IMR-90 (cell line): Measurements from ENCODE around the gene TBC1D16. TPM values are rescaled to one million over a fixed set of nuclear protein-coding genes. Genes with fewer than 3 reads are reported as not detected.

ENCODE experiments used
- ATAC-seq: fragments of 200-7000 bp; cut with Tn5 transposase; 2 replicates; pipeline ENCODE4 v1.9.1; 2020; ENCODE audit warnings: low read depth, mild to moderate bottlenecking, moderate library complexity
- BruUV-seq: library from RNA; stranded (reverse); fragments of 400-500 nt; replicated peaks from 2 replicates; lab custom pipeline; 2021; lab: Mats Ljungman, UMichigan
- CTCF ChIA-PET: fragments of 300-600 bp; formaldehyde crosslinking; extraction: SDS; loops from one replicate; lab custom pipeline; 2021; ENCODE audit warnings: antibody characterized with exemption; lab: Yijun Ruan, JAX
- POLR2A ChIA-PET: fragments of 300-600 bp; sonication (Branson Sonifier 250); formaldehyde crosslinking; loops from one replicate; lab custom pipeline; 2022; ENCODE audit warnings: antibody characterized with exemption; ENCODE audit not compliant: unreplicated experiment; lab: Charles Lee
- DNase-seq: peaks from one replicate; pipeline ENCODE4 v3.0.0; 2013
- H2AFZ ChIP-seq: replicated peaks from 2 replicates; pipeline ENCODE3; 2013; ENCODE audit warnings: low read length, mild to moderate bottlenecking; ENCODE audit not compliant: poor library complexity
- H2AK5ac ChIP-seq: 2 replicates; pipeline ENCODE4 v1.6.1; 2013; ENCODE audit warnings: low read depth, low read length, inconsistent platforms
- H2AK9ac ChIP-seq: replicated peaks from 2 replicates; pipeline ENCODE3; 2013; ENCODE audit warnings: mild to moderate bottlenecking, low read depth, low read length, moderate library complexity; ENCODE audit not compliant: poor library complexity
- H2BK120ac ChIP-seq: 2 replicates; pipeline ENCODE4 v1.6.1; 2013; ENCODE audit warnings: low read depth, low read length, inconsistent platforms
- H2BK15ac ChIP-seq: 3 replicates; pipeline ENCODE4 v1.6.1; 2013; ENCODE audit warnings: low read depth, low read length, inconsistent platforms
- H2BK20ac ChIP-seq: 2 replicates; pipeline ENCODE4 v1.6.1; 2013; ENCODE audit warnings: low read depth, mild to moderate bottlenecking, inconsistent platforms, low read length, moderate library complexity
- H2BK5ac ChIP-seq: 2 replicates; pipeline ENCODE4 v1.6.1; 2013; ENCODE audit warnings: mild to moderate bottlenecking, low read depth, low read length, inconsistent platforms; ENCODE audit not compliant: poor library complexity, severe bottlenecking
- H3K14ac ChIP-seq: replicated peaks from 2 replicates; pipeline ENCODE4 v1.6.1; 2013; ENCODE audit warnings: low read depth, low read length, inconsistent platforms
- H3K18ac ChIP-seq: 2 replicates; pipeline ENCODE4 v1.6.1; 2013; ENCODE audit warnings: low read depth, low read length, control low read depth
- H3K23ac ChIP-seq: 2 replicates; pipeline ENCODE4 v1.6.1; 2013; ENCODE audit warnings: low read depth, low read length, inconsistent platforms
- H3K27ac ChIP-seq: 2 replicates; pipeline ENCODE4 v1.5.1; 2013; ENCODE audit warnings: mild to moderate bottlenecking, control low read depth, low read length; ENCODE audit not compliant: insufficient read depth
- H3K27me3 ChIP-seq: 2 replicates; pipeline ENCODE4 v1.6.1; 2013; ENCODE audit warnings: low read length; ENCODE audit not compliant: control insufficient read depth, insufficient read depth
- H3K36me3 ChIP-seq: 2 replicates; pipeline ENCODE4 v1.6.1; 2013; ENCODE audit warnings: low read length, mixed read lengths; ENCODE audit not compliant: control insufficient read depth, insufficient read depth
- H3K4ac ChIP-seq: 2 replicates; pipeline ENCODE4 v1.6.1; 2013; ENCODE audit warnings: low read depth, low read length, inconsistent platforms
- H3K4me1 ChIP-seq: 2 replicates; pipeline ENCODE4 v1.6.1; 2013; ENCODE audit warnings: low read length, mixed read lengths; ENCODE audit not compliant: control insufficient read depth, insufficient read depth
- H3K4me2 ChIP-seq: 2 replicates; pipeline ENCODE4 v1.6.1; 2013; ENCODE audit warnings: low read depth, mild to moderate bottlenecking, control low read depth, low read length, moderate library complexity
- H3K4me3 ChIP-seq: 2 replicates; pipeline ENCODE4 v1.5.1; 2013; ENCODE audit warnings: low read depth, mild to moderate bottlenecking, control low read depth, low read length, moderate library complexity; ENCODE audit not compliant: insufficient read depth
- H3K56ac ChIP-seq: 2 replicates; pipeline ENCODE4 v1.6.1; 2013; ENCODE audit warnings: low read length, inconsistent platforms; ENCODE audit not compliant: insufficient read depth; ENCODE audit errors: extremely low read depth
- H3K79me1 ChIP-seq, 2 experiments: 2 replicates each; pipeline ENCODE4 v1.6.1; 2013; ENCODE audit warnings: low read length in 2 of 2, inconsistent platforms in 1 of 2, low read depth in 1 of 2
- H3K9ac ChIP-seq: 2 replicates; pipeline ENCODE4 v1.6.1; 2013; ENCODE audit warnings: low read depth, low read length, control low read depth
- H3K9me1 ChIP-seq: 2 replicates; pipeline ENCODE4 v1.6.1; 2013; ENCODE audit warnings: low read length, inconsistent platforms; ENCODE audit not compliant: insufficient read depth
- H3K9me3 ChIP-seq: 2 replicates; pipeline ENCODE4 v1.6.1; 2013; ENCODE audit warnings: low read length; ENCODE audit not compliant: control insufficient read depth, insufficient read depth
- H4K20me1 ChIP-seq: 2 replicates; pipeline ENCODE4 v1.6.1; 2013; ENCODE audit warnings: low read length, inconsistent platforms; ENCODE audit not compliant: insufficient read depth
- H4K5ac ChIP-seq: 2 replicates; pipeline ENCODE4 v1.6.1; 2013; ENCODE audit warnings: mild to moderate bottlenecking, low read depth, low read length, control low read depth
- H4K8ac ChIP-seq, 2 experiments: 2 replicates each; pipeline ENCODE4 v1.6.1; 2013; ENCODE audit warnings: low read depth in 2 of 2, low read length in 2 of 2, control low read depth in 1 of 2, inconsistent platforms in 1 of 2
- H4K91ac ChIP-seq: 2 replicates; pipeline ENCODE4 v1.6.1; 2013; ENCODE audit warnings: low read depth, low read length, inconsistent platforms; ENCODE audit not compliant: insufficient read depth
- BHLHE40 ChIP-seq: fragments of 150-350 bp; IDR thresholded peaks from 2 replicates; pipeline ENCODE4 v1.6.1; 2016; ENCODE audit warnings: mild to moderate bottlenecking, low read depth, low read length
- CHD1 ChIP-seq: IDR thresholded peaks from 2 replicates; pipeline ENCODE4 v1.6.1; 2012; ENCODE audit warnings: low read depth, low read length, improper control_type of control experiment
- FOS ChIP-seq: fragments of 150-350 bp; IDR thresholded peaks from 2 replicates; pipeline ENCODE4 v1.6.1; 2016; ENCODE audit warnings: low read depth, low read length
- MAFK ChIP-seq: IDR thresholded peaks from 2 replicates; pipeline ENCODE4 v1.6.1; 2012; ENCODE audit warnings: low read depth, low read length, improper control_type of control experiment
- MXI1 ChIP-seq: IDR thresholded peaks from 2 replicates; pipeline ENCODE4 v1.6.1; 2012; ENCODE audit warnings: low read depth, mild to moderate bottlenecking, low read length, moderate library complexity, borderline replicate concordance
- NFE2L2 ChIP-seq: fragments of 150-350 bp; IDR thresholded peaks from 2 replicates; pipeline ENCODE4 v1.6.1; 2016; ENCODE audit warnings: low read depth, mild to moderate bottlenecking, low read length
- POLR2A ChIP-seq: IDR thresholded peaks from 2 replicates; pipeline ENCODE4 v1.6.1; 2012; ENCODE audit warnings: mild to moderate bottlenecking, low read depth, low read length
- RAD21 ChIP-seq: IDR thresholded peaks from 2 replicates; pipeline ENCODE4 v1.6.1; 2012; ENCODE audit warnings: low read length, improper control_type of control experiment
- RCOR1 ChIP-seq: IDR thresholded peaks from 2 replicates; pipeline ENCODE4 v1.6.1; 2012; ENCODE audit warnings: mild to moderate bottlenecking, low read length, improper control_type of control experiment; ENCODE audit not compliant: insufficient replicate concordance
- RFX5 ChIP-seq: IDR thresholded peaks from 2 replicates; pipeline ENCODE4 v1.8.0; 2012; ENCODE audit warnings: low read depth, mild to moderate bottlenecking, low read length, moderate library complexity
- SMC3 ChIP-seq: fragments of 150-350 bp; IDR thresholded peaks from 2 replicates; pipeline ENCODE4 v1.6.1; 2016; ENCODE audit warnings: low read depth, mild to moderate bottlenecking, antibody characterized with exemption, low read length, moderate library complexity
- WGBS, 2 experiments: methylation state at CpG; one replicate each; pipeline versions ENCODE4 v1.1.5 to v1.1.7; 2013; ENCODE audit warnings: missing lambda C conversion rate in 2 of 2; ENCODE audit not compliant: insufficient read length in 1 of 2; ENCODE audit errors: extremely low coverage in 2 of 2; 5-methylcytosine and 5-hydroxymethylcytosine counted together
- dilution Hi-C: fragments of 300-500 bp; cut with HindIII; formaldehyde crosslinking; loops from one replicate; pipeline ENCODE4 v1.14.3; 2018; ENCODE audit warnings: low sequenced_read_pairs; ENCODE audit not compliant: unreplicated experiment
- in situ Hi-C: fragments of 300-500 bp; cut with MboI; formaldehyde crosslinking; loops from 3 replicates; pipeline ENCODE4 v1.14.3; 2019; ENCODE audit warnings: low sequenced_read_pairs, inconsistent platforms, mixed read lengths
- intact Hi-C: fragments of 100-400 bp; cut with micrococcal nuclease; formaldehyde crosslinking; loops from 2 replicates; pipeline ENCODE4 v1.10.0; 2022
- polyA plus RNA-seq, 3 experiments: library from polyadenylated mRNA; depleted of rRNA; stranded (reverse); fragments of >200 nt; gene quantifications; 2 replicates each; pipeline ENCODE4 v1.2.3, GENCODE V29; 2012; ENCODE audit warnings: low replicate concordance in 1 of 3
- total RNA-seq: library from RNA; depleted of rRNA; stranded (reverse); fragments of >200 nt; gene quantifications from 2 replicates; pipeline ENCODE4 v1.2.3, GENCODE V29; 2012
- TF ChIP-seq, protein P1 (sequence below): fragments of 150-350 bp; IDR thresholded peaks from 2 replicates; pipeline ENCODE4 v1.6.1; 2017; ENCODE audit warnings: mild to moderate bottlenecking, antibody characterized with exemption, low read length, low read depth
- TF ChIP-seq, protein P2 (sequence below): conservative IDR thresholded peaks from 2 replicates; pipeline ENCODE4 v1.5.1; 2012; ENCODE audit warnings: mild to moderate bottlenecking, low read depth, low read length, improper control_type of control experiment

TBC1D16 gene
- total and polyA plus RNA-seq, 2 of the 4 experiments (the other 2 are of a cell fraction) = 10.1 to 16.7 TPM

DNA sequence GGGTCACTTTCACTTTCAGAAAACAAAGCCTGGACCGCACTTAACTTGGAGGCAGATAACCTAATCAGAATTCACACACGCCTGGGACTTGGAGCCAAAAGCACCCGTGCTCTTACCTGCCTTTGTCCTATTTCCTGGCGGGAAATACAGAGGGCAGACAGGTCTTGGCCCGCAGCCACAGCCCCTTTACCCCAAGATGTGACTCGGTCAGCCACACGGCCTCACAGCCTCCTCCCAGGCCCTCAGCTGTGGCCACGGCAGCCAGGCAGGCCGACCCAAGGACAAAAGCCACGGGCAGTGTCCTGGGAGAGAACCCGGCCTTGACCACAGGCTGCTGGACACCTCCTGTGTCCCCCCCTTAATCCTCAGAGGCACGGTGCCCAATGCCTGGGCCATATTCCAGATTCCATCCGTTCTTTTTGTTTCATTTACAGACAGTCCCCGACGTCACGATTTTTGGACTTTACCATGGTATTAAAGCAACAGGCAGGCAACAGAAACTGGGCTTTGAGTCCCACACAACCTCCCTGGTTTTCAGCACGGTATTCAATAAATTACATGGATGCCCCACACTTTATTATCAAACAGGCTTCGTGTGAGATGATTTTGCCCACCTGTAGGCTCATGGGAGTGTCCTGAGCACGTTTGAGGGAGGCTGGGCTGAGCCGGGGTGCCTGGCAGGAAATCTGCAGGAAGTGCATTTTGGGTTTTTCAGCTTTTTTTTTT, 35.6 kb upstream of the TBC1D16 start (continued):
- TF ChIP-seq RCOR1 = no peak

DNA sequence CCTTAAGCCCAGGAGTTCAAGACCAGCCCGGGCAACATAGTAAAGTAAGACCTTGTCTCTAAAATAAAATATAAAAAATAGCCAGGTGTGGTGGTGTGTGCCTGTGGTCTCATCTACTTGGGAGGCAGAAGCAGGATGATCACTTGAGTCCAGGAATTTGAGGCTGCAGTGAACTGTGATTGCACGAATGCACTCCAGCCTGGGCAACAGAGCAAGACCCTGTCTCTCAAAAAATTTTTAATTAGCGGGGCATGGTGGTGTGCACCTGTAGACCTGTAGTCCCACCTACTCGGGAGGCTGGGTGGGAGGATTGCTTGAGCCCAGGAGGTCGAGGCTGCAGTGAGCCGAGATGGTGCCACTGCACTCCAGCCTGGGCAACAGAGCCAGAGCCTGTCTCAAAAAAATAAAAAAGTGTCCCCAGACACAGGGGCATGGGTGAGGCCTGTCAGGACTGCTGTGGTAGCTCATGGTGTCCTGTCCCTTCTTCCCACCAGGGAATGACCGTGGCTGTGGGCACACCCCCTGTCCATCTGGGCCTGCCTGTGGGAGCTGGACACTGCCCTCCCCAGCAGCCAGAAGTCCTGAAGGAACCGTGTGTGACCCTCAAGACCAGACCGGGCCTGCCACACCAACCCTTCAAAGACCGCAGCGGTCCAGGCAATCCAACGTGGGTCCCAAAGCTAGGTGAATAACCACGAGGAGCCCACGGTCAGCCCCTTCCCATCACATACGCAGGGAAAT, 34.9 kb upstream of the TBC1D16 start:
- peak overlapping the region; percentile 94 for H4K5ac ChIP-seq
- no peak overlapping the region for H3K56ac ChIP-seq
- H2AK5ac ChIP-seq = peak overlapping the region; percentile 52; the same call in 1 of the 2 replicates
- H3K9me3 ChIP-seq = no peaks in the 10 kb centered on the region
- 0 out of 2 replicates have a peak overlapping the region, but pooled peaks have one; percentile 43 for H2BK20ac ChIP-seq
- ChIA-PET POLR2A (no interaction called here), CTCF (interaction anchor here (0.6 kb wide), 1 partner anchor 11 kb away, joined by 3 read pairs; no protein-coding TSS in a partner anchor)
- dilution Hi-C loops = no loop called here
- peaks cover 18% of the 10 kb centered on the region for H3K4me1 ChIP-seq
- no peaks in the 10 kb centered on the region for H3K36me3 ChIP-seq
- peaks cover 9% of the 10 kb centered on the region for H3K9me1 ChIP-seq
- H2BK5ac ChIP-seq = peak overlapping the region; percentile 39
- intact Hi-C loops = no loop called here
- H3K79me1 ChIP-seq = no peaks in the 10 kb centered on the region
- no peak for ATAC-seq
- H2AK9ac ChIP-seq = peak overlapping the region; percentile 88
- peak overlapping the region; percentile 86 for H3K4ac ChIP-seq
- H3K9ac ChIP-seq = 0 out of 2 replicates have a peak overlapping the region, but pooled peaks have one; percentile 11
- H3K27ac ChIP-seq = peak overlapping the region; percentile 9; the same call in 1 of the 2 replicates
- H3K14ac ChIP-seq = peak overlapping the region; percentile 26
- DNase-seq = no peak
- H2AFZ ChIP-seq = peak overlapping the region; percentile 86
- H3K4me3 ChIP-seq = no peak overlapping the region
- in situ Hi-C loops = no loop called here
- H3K27me3 ChIP-seq = no peaks in the 10 kb centered on the region
- peak overlapping the region; percentile 76 for H3K18ac ChIP-seq
- H2BK15ac ChIP-seq = peak overlapping the region; percentile 87; the same call in 2 of the 3 replicates
- 100% methylated on average over 4 of the region's 15 CpGs; no CpG with 5 or more reads in 1 of the 2 experiments for WGBS, 2 experiments
- H4K20me1 ChIP-seq = no peaks in the 10 kb centered on the region
- no peak overlapping the region for H3K23ac ChIP-seq
- H4K91ac ChIP-seq = peak overlapping the region; percentile 72
- peak overlapping the region; percentile 80 for H3K4me2 ChIP-seq
- H2BK120ac ChIP-seq = peak overlapping the region; percentile 67
- peak overlapping the region; percentile 71 to 94; a peak in 3 of 4 replicates for H4K8ac ChIP-seq
- no TSS peak for BruUV-seq
- no peak for TF ChIP-seq RFX5
- no peak for TF ChIP-seq BHLHE40
- no peak for TF ChIP-seq SMC3
- TF ChIP-seq MAFK = no peak
- TF ChIP-seq, protein P1, sequence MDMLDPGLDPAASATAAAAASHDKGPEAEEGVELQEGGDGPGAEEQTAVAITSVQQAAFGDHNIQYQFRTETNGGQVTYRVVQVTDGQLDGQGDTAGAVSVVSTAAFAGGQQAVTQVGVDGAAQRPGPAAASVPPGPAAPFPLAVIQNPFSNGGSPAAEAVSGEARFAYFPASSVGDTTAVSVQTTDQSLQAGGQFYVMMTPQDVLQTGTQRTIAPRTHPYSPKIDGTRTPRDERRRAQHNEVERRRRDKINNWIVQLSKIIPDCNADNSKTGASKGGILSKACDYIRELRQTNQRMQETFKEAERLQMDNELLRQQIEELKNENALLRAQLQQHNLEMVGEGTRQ = no peak
- TF ChIP-seq CHD1 = no peak
- TF ChIP-seq RCOR1 = no peak
- TF ChIP-seq, protein P2, sequence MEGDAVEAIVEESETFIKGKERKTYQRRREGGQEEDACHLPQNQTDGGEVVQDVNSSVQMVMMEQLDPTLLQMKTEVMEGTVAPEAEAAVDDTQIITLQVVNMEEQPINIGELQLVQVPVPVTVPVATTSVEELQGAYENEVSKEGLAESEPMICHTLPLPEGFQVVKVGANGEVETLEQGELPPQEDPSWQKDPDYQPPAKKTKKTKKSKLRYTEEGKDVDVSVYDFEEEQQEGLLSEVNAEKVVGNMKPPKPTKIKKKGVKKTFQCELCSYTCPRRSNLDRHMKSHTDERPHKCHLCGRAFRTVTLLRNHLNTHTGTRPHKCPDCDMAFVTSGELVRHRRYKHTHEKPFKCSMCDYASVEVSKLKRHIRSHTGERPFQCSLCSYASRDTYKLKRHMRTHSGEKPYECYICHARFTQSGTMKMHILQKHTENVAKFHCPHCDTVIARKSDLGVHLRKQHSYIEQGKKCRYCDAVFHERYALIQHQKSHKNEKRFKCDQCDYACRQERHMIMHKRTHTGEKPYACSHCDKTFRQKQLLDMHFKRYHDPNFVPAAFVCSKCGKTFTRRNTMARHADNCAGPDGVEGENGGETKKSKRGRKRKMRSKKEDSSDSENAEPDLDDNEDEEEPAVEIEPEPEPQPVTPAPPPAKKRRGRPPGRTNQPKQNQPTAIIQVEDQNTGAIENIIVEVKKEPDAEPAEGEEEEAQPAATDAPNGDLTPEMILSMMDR = no peak
- no peak for TF ChIP-seq RAD21
- TF ChIP-seq POLR2A = no peak
- no peak for TF ChIP-seq MXI1
- TF ChIP-seq FOS = no peak
- no peak for TF ChIP-seq NFE2L2
